MCF 10A (cell line): ENCODE measurements around the gene HES6. TPM values are rescaled to one million over a fixed set of nuclear protein-coding genes. Genes with fewer than 3 reads are reported as not detected.

ENCODE experiments used
- BruUV-seq: library from RNA; stranded (reverse); fragments of 400-500 nt; replicated peaks from 2 replicates; lab custom pipeline; 2021; lab: Mats Ljungman, UMichigan
- CTCF ChIA-PET: fragments of 300-600 bp; sonication (Branson Sonifier 250); formaldehyde crosslinking; extraction: SDS; loops from one replicate; lab custom pipeline; 2021; ENCODE audit warnings: antibody characterized with exemption, inconsistent platforms; lab: Yijun Ruan, JAX
- POLR2A ChIA-PET: fragments of 300-600, 350-650 bp; sonication (Branson Sonifier 250); formaldehyde crosslinking; extraction: SDS; loops from one replicate; lab custom pipeline; 2020; ENCODE audit warnings: antibody characterized with exemption, inconsistent platforms; lab: Yijun Ruan, JAX
- DNase-seq: peaks from one replicate; pipeline ENCODE4 v3.0.0-alpha.2; 2018; ENCODE audit not compliant: unreplicated experiment
- H3K27ac Mint-ChIP-seq: one replicate; pipeline ENCODE4 v1.8.0; 2022; ENCODE audit warnings: mild to moderate bottlenecking, low read depth, mixed read lengths; ENCODE audit not compliant: unreplicated experiment
- H3K27me3 Mint-ChIP-seq: one replicate; pipeline ENCODE4 v1.8.0; 2022; ENCODE audit warnings: mixed read lengths; ENCODE audit not compliant: insufficient read depth, unreplicated experiment
- H3K36me3 Mint-ChIP-seq: one replicate; pipeline ENCODE4 v1.8.0; 2022; ENCODE audit warnings: mild to moderate bottlenecking, moderate library complexity, mixed read lengths; ENCODE audit not compliant: insufficient read depth, unreplicated experiment
- H3K4me1 Mint-ChIP-seq: one replicate; pipeline ENCODE4 v1.8.0; 2022; ENCODE audit warnings: mixed read lengths; ENCODE audit not compliant: insufficient read depth, unreplicated experiment
- H3K4me3 Mint-ChIP-seq: one replicate; pipeline ENCODE4 v1.8.0; 2022; ENCODE audit warnings: mild to moderate bottlenecking, moderate library complexity, mixed read lengths; ENCODE audit not compliant: unreplicated experiment
- H3K9me3 Mint-ChIP-seq: one replicate; pipeline ENCODE4 v1.8.0; 2022; ENCODE audit warnings: mixed read lengths; ENCODE audit not compliant: unreplicated experiment
- CTCF ChIP-seq: fragments of 200-600 bp; IDR thresholded peaks from one replicate; pipeline ENCODE4 v1.8.0; 2022; ENCODE audit warnings: antibody characterized with exemption, mild to moderate bottlenecking; ENCODE audit not compliant: unreplicated experiment
- intact Hi-C: fragments of 100-400 bp; cut with micrococcal nuclease; formaldehyde crosslinking; loops from 2 replicates; pipeline ENCODE4 v1.14.1; 2022
- total RNA-seq: library from RNA; stranded (reverse); gene quantifications from 2 replicates; pipeline ENCODE4 v1.2.3, GENCODE V29; 2022

HES6 gene
- total RNA-seq, 1 experiment from 2014 or later: 19.7 TPM

- Mint-ChIP-seq H3K36me3 (peaks cover 66% of the 10 kb centered on the region), H3K4me1 (no peaks in the 10 kb centered on the region), H3K9me3 (no peaks in the 10 kb centered on the region), H3K27ac (no peak overlapping the region), H3K27me3 (no peaks in the 10 kb centered on the region), H3K4me3 (no peak overlapping the region)
- TF ChIP-seq CTCF: no peak
- intact Hi-C loops: no loop called here
- ChIA-PET POLR2A (interaction anchor here (0.7 to 0.8 kb wide), 2 partner anchors 52 to 424 kb away, joined by 3 to 4 read pairs; no protein-coding TSS in a partner anchor), CTCF (interaction anchor here (0.7 to 1.0 kb wide), 2 partner anchors 11 to 667 kb away, joined by 3 to 5 read pairs; no protein-coding TSS in a partner anchor)
- BruUV-seq: no TSS peak
- DNase-seq: no peak
Observed at GRCh38 chr2:238252766-238253630, 13.2 kb upstream of the HES6 start.

- POLR2A ChIA-PET: interaction anchor here (0.6 kb wide), 1 partner anchor 8 kb away, joined by 3 read pairs; no protein-coding TSS in a partner anchor
- CTCF ChIA-PET: no interaction called here
- intact Hi-C loops: no loop called here
- Mint-ChIP-seq H3K36me3 (peaks cover 67% of the 10 kb centered on the region), H3K9me3 (no peaks in the 10 kb centered on the region), H3K4me1 (peaks cover 8% of the 10 kb centered on the region), H3K27ac (no peak overlapping the region), H3K4me3 (no peak overlapping the region), H3K27me3 (no peaks in the 10 kb centered on the region)
- no peak for TF ChIP-seq CTCF
- no peak for DNase-seq
- no TSS peak for BruUV-seq
Observed at GRCh38 chr2:238251986-238252385, 12.1 kb upstream of the HES6 start.

GRCh38 chr2:238251331-238251730, 11.5 kb upstream of the HES6 start:
- Mint-ChIP-seq H3K9me3 (no peaks in the 10 kb centered on the region), H3K36me3 (peaks cover 66% of the 10 kb centered on the region), H3K4me3 (no peak overlapping the region), H3K4me1 (peaks cover 13% of the 10 kb centered on the region), H3K27me3 (no peaks in the 10 kb centered on the region), H3K27ac (no peak overlapping the region)
- no peak for TF ChIP-seq CTCF
- POLR2A ChIA-PET: no interaction called here
- CTCF ChIA-PET: no interaction called here
- intact Hi-C loops: no loop called here
- no TSS peak for BruUV-seq
- no peak for DNase-seq

GRCh38 chr2:238250896-238251295, 11.1 kb upstream of the HES6 start:
- TF ChIP-seq CTCF: no peak
- intact Hi-C loops: no loop called here
- CTCF ChIA-PET: interaction anchor here (0.6 kb wide), 1 partner anchor 1117 kb away, joined by 3 read pairs; no protein-coding TSS in a partner anchor

More at GRCh38 chr2:238250896-238251295, 11.1 kb upstream of the HES6 start:
- POLR2A ChIA-PET: no interaction called here
- no peak overlapping the region for H3K27ac Mint-ChIP-seq
- BruUV-seq: no TSS peak
- DNase-seq: no peak
- H3K36me3 Mint-ChIP-seq: peaks cover 66% of the 10 kb centered on the region
- no peaks in the 10 kb centered on the region for H3K9me3 Mint-ChIP-seq
- no peak overlapping the region for H3K4me3 Mint-ChIP-seq
- no peaks in the 10 kb centered on the region for H3K27me3 Mint-ChIP-seq
- peaks cover 13% of the 10 kb centered on the region for H3K4me1 Mint-ChIP-seq
